Measurements from ENCODE around the gene AFM. TPM values are rescaled to one million over a fixed set of nuclear protein-coding genes. Genes with fewer than 3 reads are reported as not detected.

AFM gene
- total and polyA plus RNA-seq, 2 donors (not counting 3 experiments of a cell fraction or from before 2014, with no cell fraction given): not detected

DNA sequence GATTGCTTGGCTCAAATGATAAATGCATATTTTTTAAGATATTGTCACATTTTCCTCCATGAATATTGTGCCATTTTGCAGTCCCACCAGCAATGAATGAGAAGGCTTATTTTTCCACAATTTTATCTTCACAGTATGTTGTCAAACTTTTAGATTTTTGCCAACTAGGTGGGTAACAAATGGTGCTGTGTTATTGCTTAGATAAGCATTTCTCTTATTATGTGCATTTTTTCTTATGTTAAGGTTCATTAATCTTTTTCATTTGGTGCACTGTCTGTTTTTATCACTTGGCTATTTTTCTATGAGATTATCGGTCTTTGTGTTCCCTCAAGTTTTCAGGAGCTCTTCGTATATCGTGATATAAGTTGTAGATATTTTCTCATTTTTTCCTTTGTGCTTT, 13.4 kb upstream of the AFM start:
- Histone ChIP-seq H3K4me3 (replicated peaks in 1 of 3; ENCODE audit: insufficient read depth in 1 of 3, low read depth in 1 of 3, low read length in 3 of 3) (no peak overlapping the region), H4K20me1 (replicated peaks; ENCODE audit: control insufficient read depth, extremely low read depth, insufficient read depth, low read length) (no peaks in the 10 kb centered on the region), H3K9me1 (replicated peaks; ENCODE audit: control insufficient read depth, extremely low read depth, insufficient read depth, low read length) (no peaks in the 10 kb centered on the region), H3K9ac (replicated peaks; ENCODE audit: extremely low read depth, insufficient read depth, low read length) (no peak overlapping the region), H3K79me2 (ENCODE audit: control insufficient read depth, insufficient read depth, low read length) (no peaks in the 10 kb centered on the region), H3K9me3 (replicated peaks; ENCODE audit: control insufficient read depth, insufficient read depth, low read length) (no peaks in the 10 kb centered on the region), H3K36me3 (ENCODE audit: control insufficient read depth in 2 of 2, extremely low read depth in 1 of 2, insufficient read depth in 2 of 2, low read length in 2 of 2) (no peaks in the 10 kb centered on the region), H3K4me1 (ENCODE audit: control insufficient read depth, extremely low read depth, insufficient read depth, low read length) (no peaks in the 10 kb centered on the region), H3K27ac (ENCODE audit: insufficient read depth, low read depth, low read length) (no peak overlapping the region), H2AFZ (ENCODE audit: low read depth, low read length) (no peak overlapping the region), H3K4me2 (ENCODE audit: insufficient read depth, low read length) (no peak overlapping the region), H3K27me3 (ENCODE audit: control insufficient read depth in 2 of 2, insufficient read depth in 2 of 2, low read length in 2 of 2) (peaks cover 0 to 6% of the 10 kb centered on the region in 2 experiments)
- TF ChIP-seq, protein P1, sequence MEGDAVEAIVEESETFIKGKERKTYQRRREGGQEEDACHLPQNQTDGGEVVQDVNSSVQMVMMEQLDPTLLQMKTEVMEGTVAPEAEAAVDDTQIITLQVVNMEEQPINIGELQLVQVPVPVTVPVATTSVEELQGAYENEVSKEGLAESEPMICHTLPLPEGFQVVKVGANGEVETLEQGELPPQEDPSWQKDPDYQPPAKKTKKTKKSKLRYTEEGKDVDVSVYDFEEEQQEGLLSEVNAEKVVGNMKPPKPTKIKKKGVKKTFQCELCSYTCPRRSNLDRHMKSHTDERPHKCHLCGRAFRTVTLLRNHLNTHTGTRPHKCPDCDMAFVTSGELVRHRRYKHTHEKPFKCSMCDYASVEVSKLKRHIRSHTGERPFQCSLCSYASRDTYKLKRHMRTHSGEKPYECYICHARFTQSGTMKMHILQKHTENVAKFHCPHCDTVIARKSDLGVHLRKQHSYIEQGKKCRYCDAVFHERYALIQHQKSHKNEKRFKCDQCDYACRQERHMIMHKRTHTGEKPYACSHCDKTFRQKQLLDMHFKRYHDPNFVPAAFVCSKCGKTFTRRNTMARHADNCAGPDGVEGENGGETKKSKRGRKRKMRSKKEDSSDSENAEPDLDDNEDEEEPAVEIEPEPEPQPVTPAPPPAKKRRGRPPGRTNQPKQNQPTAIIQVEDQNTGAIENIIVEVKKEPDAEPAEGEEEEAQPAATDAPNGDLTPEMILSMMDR (IDR thresholded peaks at IDR 0.05; ENCODE audit: extremely low read depth in 1 of 2, insufficient read depth in 1 of 2, low read depth in 1 of 2, low read length in 2 of 2): no peak
- TF ChIP-seq POLR2AphosphoS5 (IDR thresholded peaks at IDR 0.05; ENCODE audit: insufficient read depth, low read depth, low read length): no peak
- no peak for TF ChIP-seq POLR2A (IDR thresholded peaks at IDR 0.05; ENCODE audit: low read depth, low read length)
- TF ChIP-seq GATA2 (IDR thresholded peaks at IDR 0.05; ENCODE audit: insufficient read depth, insufficient read length, low read depth, low read length): no peak
- TF ChIP-seq, protein P2, sequence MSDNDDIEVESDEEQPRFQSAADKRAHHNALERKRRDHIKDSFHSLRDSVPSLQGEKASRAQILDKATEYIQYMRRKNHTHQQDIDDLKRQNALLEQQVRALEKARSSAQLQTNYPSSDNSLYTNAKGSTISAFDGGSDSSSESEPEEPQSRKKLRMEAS (IDR thresholded peaks at IDR 0.05; ENCODE audit: insufficient read depth, insufficient read length): no peak
- TF ChIP-seq MYC (IDR thresholded peaks at IDR 0.05; ENCODE audit: low read depth, low read length): no peak
- TF ChIP-seq JUN (IDR thresholded peaks at IDR 0.05; ENCODE audit: borderline replicate concordance, insufficient read depth, insufficient read length, low read depth): no peak
- TF ChIP-seq EZH2 (IDR thresholded peaks at IDR 0.05; ENCODE audit: borderline replicate concordance, low read depth, low read length, severe bottlenecking): no peak
- no peak for TF ChIP-seq FOS (IDR thresholded peaks at IDR 0.05; ENCODE audit: borderline replicate concordance, insufficient read depth, low read length)
- ChIA-PET POLR2A (no interaction called here), CTCF (interaction anchor here (1.1 to 1.6 kb wide), 3 partner anchors 22 to 36 kb away, joined by 3 read pairs; no protein-coding TSS in a partner anchor)
- intact Hi-C loops (cut with micrococcal nuclease): no loop called here
- dilution Hi-C loops (cut with MboI; ENCODE audit: extremely low pct_ligation_motif_present, low sequenced_read_pairs): no loop called here
- BruUV-seq (replicated peaks): no TSS peak
- no peak for FAIRE-seq
- DNase-seq (ENCODE audit: low read depth, low spot score): no peak

All from endothelial cell of umbilical vein (primary cell).